Measurements from ENCODE around the gene TMTC4. TPM values are rescaled to one million over a fixed set of nuclear protein-coding genes. Genes with fewer than 3 reads are reported as not detected.

Gene TMTC4
- total RNA-seq, result 34.4 and 46.7 TPM in 2 replicates

GRCh38 chr13:100674572-100674871 is at the start of gene TMTC4:
TSS of gene TMTC4 (minus strand) at chr13:100674795. CDS start at chr13:100670362, 4,433 bp downstream.

GRCh38 chr13:100588331-100589177 is 86.0 kb downstream of the TMTC4 start, which contains the start of gene GGACT:
TSS of gene GGACT (minus strand) at chr13:100588789. CDS start at chr13:100532591, 56,198 bp downstream.

Other genes starting within 250 kb of the TMTC4 start
- 3.0 and 5.3 TPM in 2 replicates for gene GGACT, start 86.0 kb downstream of the TMTC4 start, total RNA-seq

All from smooth muscle cell of the umbilical artery (primary cell).